GM18508 (cell line): ENCODE results near the gene MAB21L2.
"Not testable (repeated sequence)": the region's sequence is repeated elsewhere in the genome, so short reads cannot be mapped to it uniquely, and the experiment has no call there.

ENCODE experiments used
- ATAC-seq: cut with Tn5 transposase; IDR thresholded peaks from one replicate; pipeline ENCODE4 v1.9.1; 2021; ENCODE audit warnings: moderate number of reproducible peaks; ENCODE audit not compliant: insufficient read depth, unreplicated experiment

Gene MAB21L2

GRCh38 chr4:150582146-150582872 is at the start of gene MAB21L2:
Gene MAB21L2, plus strand, starts transcription at chr4:150582151. Its CDS starts 879 bp downstream, at chr4:150583030.
- no peak for ATAC-seq

GRCh38 chr4:150533673-150534072 is 48.3 kb upstream of the MAB21L2 start:
- no peak for ATAC-seq

GRCh38 chr4:150534818-150535217 is 47.1 kb upstream of the MAB21L2 start:
- ATAC-seq, result no peak

- not testable (repeated sequence) for ATAC-seq
Observed at GRCh38 chr4:150537911-150538310, 44.0 kb upstream of the MAB21L2 start.

- no peak for ATAC-seq
Observed at GRCh38 chr4:150540536-150540935, 41.4 kb upstream of the MAB21L2 start.

GRCh38 chr4:150540959-150541360 is 41.0 kb upstream of the MAB21L2 start:
- ATAC-seq, result no peak

GRCh38 chr4:150541681-150542080 is 40.3 kb upstream of the MAB21L2 start:
- ATAC-seq, result no peak

- ATAC-seq, result no peak
Observed at GRCh38 chr4:150543042-150543441, 38.9 kb upstream of the MAB21L2 start.

- no peak for ATAC-seq
Observed at GRCh38 chr4:150546286-150546685, 35.7 kb upstream of the MAB21L2 start.

- ATAC-seq, result no peak
Observed at GRCh38 chr4:150547154-150547838, 34.7 kb upstream of the MAB21L2 start.

- not testable (repeated sequence) for ATAC-seq
Observed at GRCh38 chr4:150557811-150558210, 24.1 kb upstream of the MAB21L2 start.

GRCh38 chr4:150561143-150561737 is 20.7 kb upstream of the MAB21L2 start:
- no peak for ATAC-seq

- ATAC-seq, result no peak
Observed at GRCh38 chr4:150562250-150562649, 19.7 kb upstream of the MAB21L2 start.

- no peak for ATAC-seq
Observed at GRCh38 chr4:150562751-150563150, 19.2 kb upstream of the MAB21L2 start.

- ATAC-seq, result not testable (repeated sequence)
Observed at GRCh38 chr4:150564967-150565366, 17.0 kb upstream of the MAB21L2 start.

GRCh38 chr4:150567070-150567469 is 14.9 kb upstream of the MAB21L2 start:
- ATAC-seq, result no peak

GRCh38 chr4:150569384-150569987 is 12.5 kb upstream of the MAB21L2 start:
- no peak for ATAC-seq

- no peak for ATAC-seq
Observed at GRCh38 chr4:150569998-150570535, 11.9 kb upstream of the MAB21L2 start.

- no peak for ATAC-seq
Observed at GRCh38 chr4:150570862-150571261, 11.1 kb upstream of the MAB21L2 start.

- no peak for ATAC-seq
Observed at GRCh38 chr4:150572704-150573504, 9.0 kb upstream of the MAB21L2 start.
